Measurements from ENCODE around the gene SEMA6B. TPM values are rescaled to one million over a fixed set of nuclear protein-coding genes. Genes with fewer than 3 reads are reported as not detected.

Gene SEMA6B
- total RNA-seq, 2 donors from 2014 or later: 28.9 to 67.8 TPM

GRCh38 chr19:4533835-4534424 is 25.6 kb downstream of the SEMA6B start:
- peaks cover 17% of the 10 kb centered on the region for H3K27me3 ChIP-seq (ENCODE audit: control insufficient read depth, insufficient read depth, low read length, poor library complexity, severe bottlenecking)
- no peaks in the 10 kb centered on the region for H3K36me3 Mint-ChIP-seq (ENCODE audit: low read depth)
- H3K27ac Mint-ChIP-seq: no peak overlapping the region
- H3K9me3 Mint-ChIP-seq: no peaks in the 10 kb centered on the region
- H3K4me3 Mint-ChIP-seq: no peak overlapping the region
- no peaks in the 10 kb centered on the region for H3K4me1 ChIP-seq (ENCODE audit: control insufficient read depth, insufficient read depth, low read length)
- no peak overlapping the region for H3K9ac ChIP-seq (ENCODE audit: extremely low read depth, low read length, poor library complexity, severe bottlenecking)
- no peaks in the 10 kb centered on the region for H3K4me1 Mint-ChIP-seq
- H3K27ac ChIP-seq (ENCODE audit: low read depth, low read length): no peak overlapping the region
- no peaks in the 10 kb centered on the region for H3K9me3 ChIP-seq (ENCODE audit: control insufficient read depth, low read length)
- no peaks in the 10 kb centered on the region for H3K36me3 ChIP-seq (ENCODE audit: control insufficient read depth, insufficient read depth, low read length)
- no peak for TF ChIP-seq CTCF (conservative IDR thresholded peaks at IDR 0.05)
- H3K27me3 Mint-ChIP-seq (ENCODE audit: insufficient read depth): peaks cover 23% of the 10 kb centered on the region
- DNase-seq: peak; percentile 49
- H3K4me3 ChIP-seq (ENCODE audit: low read length): no peak overlapping the region
- 84 to 98% methylated on average over 5 to 9 of the region's 9 CpGs for WGBS, 2 experiments (ENCODE audit: insufficient coverage in 1 of 2, insufficient read length in 1 of 2)

- H3K36me3 Mint-ChIP-seq (ENCODE audit: low read depth): no peaks in the 10 kb centered on the region
- DNase-seq: no peak
- H3K36me3 ChIP-seq (ENCODE audit: control insufficient read depth, insufficient read depth, low read length): no peaks in the 10 kb centered on the region
- H3K4me1 ChIP-seq (ENCODE audit: control insufficient read depth, insufficient read depth, low read length): no peaks in the 10 kb centered on the region
- no peak overlapping the region for H3K4me3 ChIP-seq (ENCODE audit: low read length)
- no peak overlapping the region for H3K4me3 Mint-ChIP-seq
- peaks cover 23% of the 10 kb centered on the region for H3K27me3 Mint-ChIP-seq (ENCODE audit: insufficient read depth)
- TF ChIP-seq CTCF (conservative IDR thresholded peaks at IDR 0.05): no peak
- no peaks in the 10 kb centered on the region for H3K9me3 ChIP-seq (ENCODE audit: control insufficient read depth, low read length)
- H3K4me1 Mint-ChIP-seq: no peaks in the 10 kb centered on the region
- no peak overlapping the region for H3K9ac ChIP-seq (ENCODE audit: extremely low read depth, low read length, poor library complexity, severe bottlenecking)
- H3K27ac ChIP-seq (ENCODE audit: low read depth, low read length): no peak overlapping the region
- peaks cover 17% of the 10 kb centered on the region for H3K27me3 ChIP-seq (ENCODE audit: control insufficient read depth, insufficient read depth, low read length, poor library complexity, severe bottlenecking)
- H3K9me3 Mint-ChIP-seq: no peaks in the 10 kb centered on the region
- WGBS, 2 experiments (ENCODE audit: insufficient coverage in 1 of 2, insufficient read length in 1 of 2): 84 to 92% methylated on average over 9 of the region's 9 CpGs
- H3K27ac Mint-ChIP-seq: no peak overlapping the region
Observed at GRCh38 chr19:4533334-4533733, 26.1 kb downstream of the SEMA6B start.

- no peaks in the 10 kb centered on the region for H3K36me3 Mint-ChIP-seq (ENCODE audit: low read depth)
- no peak for TF ChIP-seq CTCF (conservative IDR thresholded peaks at IDR 0.05)
- 81 to 88% methylated on average over 13 to 28 of the region's 28 CpGs for WGBS, 2 experiments (ENCODE audit: insufficient coverage in 1 of 2, insufficient read length in 1 of 2)
- Histone ChIP-seq H3K27me3 (ENCODE audit: control insufficient read depth, insufficient read depth, low read length, poor library complexity, severe bottlenecking) (peaks cover 17% of the 10 kb centered on the region), H3K4me3 (ENCODE audit: low read length) (no peak overlapping the region), H3K36me3 (ENCODE audit: control insufficient read depth, insufficient read depth, low read length) (no peaks in the 10 kb centered on the region), H3K9ac (ENCODE audit: extremely low read depth, low read length, poor library complexity, severe bottlenecking) (no peak overlapping the region), H3K4me1 (ENCODE audit: control insufficient read depth, insufficient read depth, low read length) (no peaks in the 10 kb centered on the region), H3K27ac (ENCODE audit: low read depth, low read length) (no peak overlapping the region), H3K9me3 (ENCODE audit: control insufficient read depth, low read length) (no peaks in the 10 kb centered on the region)
- H3K4me3 Mint-ChIP-seq: no peak overlapping the region
- no peak overlapping the region for H3K27ac Mint-ChIP-seq
- H3K9me3 Mint-ChIP-seq: no peaks in the 10 kb centered on the region
- no peak for DNase-seq
- peaks cover 24% of the 10 kb centered on the region for H3K27me3 Mint-ChIP-seq (ENCODE audit: insufficient read depth)
- H3K4me1 Mint-ChIP-seq: no peaks in the 10 kb centered on the region
Observed at GRCh38 chr19:4531562-4532165, 27.8 kb downstream of the SEMA6B start.
